Subcutaneous adipose tissue (tissue), 4 donors: ENCODE data around the gene STXBP1. TPM values are rescaled to one million over a fixed set of nuclear protein-coding genes. Genes with fewer than 3 reads are reported as not detected.

Experiments used
- total RNA-seq, 4 donors: library from RNA; depleted of rRNA; stranded (reverse); fragments of >200 nt; gene quantifications; one replicate each; pipeline ENCODE4 v1.1.0, GENCODE V29; 2016
- TF ChIP-seq, protein P1 (sequence below): fragments of 450-650 bp; IDR thresholded peaks from one replicate; pipeline ENCODE4 v1.5.1; 2016; ENCODE audit warnings: low read depth, mild to moderate bottlenecking, control low read depth, antibody characterized with exemption, moderate library complexity

The STXBP1 gene
- total RNA-seq, 4 donors from 2014 or later: 23.2 to 116 (median 69.3) TPM

DNA sequence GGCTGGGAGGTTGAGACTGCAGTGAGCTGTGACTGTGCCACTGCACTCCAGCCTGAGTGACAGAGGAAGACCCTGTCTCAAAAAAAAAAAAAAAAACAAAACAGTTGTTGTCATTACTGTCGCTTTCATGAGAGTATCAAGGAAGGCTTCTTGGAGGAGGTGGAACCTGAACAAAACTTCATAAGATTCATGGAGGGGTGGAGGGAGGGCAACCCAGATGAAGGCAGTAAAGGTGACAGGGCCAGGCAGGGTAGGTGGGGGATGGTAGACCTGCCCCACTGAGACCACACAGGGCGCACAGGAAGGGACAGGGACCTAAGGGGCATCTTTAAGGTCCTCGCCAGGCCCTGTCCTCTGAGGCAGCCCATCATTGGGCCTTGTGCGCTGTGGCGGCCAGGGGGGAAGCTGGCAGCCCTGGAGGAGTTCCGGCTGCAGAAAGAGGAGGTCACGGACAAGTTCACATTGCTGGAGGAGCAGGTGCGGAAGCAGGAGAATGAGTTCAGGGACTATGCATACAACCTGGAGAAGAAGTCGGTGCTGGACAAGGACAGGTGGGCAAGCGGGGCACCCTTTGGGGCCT lies 98.2 kb downstream of the STXBP1 start:
- TF ChIP-seq, protein P1, sequence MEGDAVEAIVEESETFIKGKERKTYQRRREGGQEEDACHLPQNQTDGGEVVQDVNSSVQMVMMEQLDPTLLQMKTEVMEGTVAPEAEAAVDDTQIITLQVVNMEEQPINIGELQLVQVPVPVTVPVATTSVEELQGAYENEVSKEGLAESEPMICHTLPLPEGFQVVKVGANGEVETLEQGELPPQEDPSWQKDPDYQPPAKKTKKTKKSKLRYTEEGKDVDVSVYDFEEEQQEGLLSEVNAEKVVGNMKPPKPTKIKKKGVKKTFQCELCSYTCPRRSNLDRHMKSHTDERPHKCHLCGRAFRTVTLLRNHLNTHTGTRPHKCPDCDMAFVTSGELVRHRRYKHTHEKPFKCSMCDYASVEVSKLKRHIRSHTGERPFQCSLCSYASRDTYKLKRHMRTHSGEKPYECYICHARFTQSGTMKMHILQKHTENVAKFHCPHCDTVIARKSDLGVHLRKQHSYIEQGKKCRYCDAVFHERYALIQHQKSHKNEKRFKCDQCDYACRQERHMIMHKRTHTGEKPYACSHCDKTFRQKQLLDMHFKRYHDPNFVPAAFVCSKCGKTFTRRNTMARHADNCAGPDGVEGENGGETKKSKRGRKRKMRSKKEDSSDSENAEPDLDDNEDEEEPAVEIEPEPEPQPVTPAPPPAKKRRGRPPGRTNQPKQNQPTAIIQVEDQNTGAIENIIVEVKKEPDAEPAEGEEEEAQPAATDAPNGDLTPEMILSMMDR: no peak

DNA sequence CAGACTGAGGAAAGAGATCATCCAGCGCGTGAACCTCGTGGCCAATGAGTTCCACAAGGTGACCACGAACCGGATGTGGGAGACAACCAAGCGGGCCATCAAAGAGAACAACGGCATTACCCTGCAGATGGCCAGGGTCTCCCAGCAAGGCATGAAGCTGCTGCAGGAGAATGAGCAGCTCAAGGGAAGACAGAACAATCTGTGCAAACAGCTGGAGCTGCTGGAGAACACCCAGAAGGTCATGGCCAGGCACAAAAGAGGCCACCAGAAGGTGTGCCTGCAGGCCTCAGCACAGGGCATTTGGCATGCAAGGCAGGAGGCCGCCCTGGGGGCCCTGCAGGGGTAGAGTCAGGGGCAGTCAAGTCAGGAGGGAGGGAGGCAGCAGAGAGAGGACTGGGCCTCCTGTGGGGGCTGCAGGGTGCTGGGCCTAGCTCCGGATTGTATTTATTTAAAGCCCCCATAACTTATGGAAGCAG lies 99.2 kb downstream of the STXBP1 start:
- TF ChIP-seq, protein P1: no peak

DNA sequence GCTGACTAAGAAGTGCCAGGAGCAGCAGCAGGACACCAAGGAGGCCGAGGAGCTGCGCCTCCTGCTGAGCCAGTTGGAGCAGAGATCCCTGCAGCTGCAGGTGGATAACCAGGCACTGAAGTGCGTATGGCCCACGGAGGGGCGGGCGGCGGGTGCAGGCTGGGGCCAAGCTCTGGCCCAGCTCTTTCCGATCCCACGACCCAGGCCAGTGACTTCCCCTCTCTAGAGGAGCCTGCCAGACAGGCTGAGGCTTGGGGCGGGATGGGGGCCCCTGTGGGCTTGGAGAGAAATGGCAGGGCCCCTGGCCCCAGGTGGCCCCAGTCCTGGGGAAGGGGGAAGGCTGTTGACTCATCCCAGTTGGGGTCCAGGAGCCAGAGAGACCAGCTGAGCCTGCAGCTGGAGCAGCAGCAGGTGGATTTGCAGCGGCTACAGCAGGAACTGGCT lies 99.8 kb downstream of the STXBP1 start:
- TF ChIP-seq, protein P1: no peak

DNA sequence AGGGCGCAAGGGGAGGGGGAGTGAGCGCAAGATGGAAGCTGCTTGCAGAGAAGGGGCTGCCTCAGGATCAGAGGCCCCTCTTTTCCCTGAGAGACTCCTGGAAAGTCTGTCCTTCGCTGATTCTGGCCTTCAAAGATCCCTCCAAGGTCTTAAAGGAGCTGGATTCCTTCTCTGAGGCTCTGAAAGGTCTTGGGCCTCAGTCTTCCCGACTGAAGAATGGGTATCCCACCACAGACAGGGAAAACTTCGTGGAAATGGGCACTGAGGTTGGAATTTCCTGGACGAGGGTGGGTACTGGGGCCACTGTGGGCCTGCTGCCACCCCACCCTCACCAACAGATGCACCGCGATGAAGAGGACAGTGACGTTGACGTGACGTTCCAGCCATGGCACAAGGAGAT lies 100.3 kb downstream of the STXBP1 start:
- TF ChIP-seq, protein P1: no peak

DNA sequence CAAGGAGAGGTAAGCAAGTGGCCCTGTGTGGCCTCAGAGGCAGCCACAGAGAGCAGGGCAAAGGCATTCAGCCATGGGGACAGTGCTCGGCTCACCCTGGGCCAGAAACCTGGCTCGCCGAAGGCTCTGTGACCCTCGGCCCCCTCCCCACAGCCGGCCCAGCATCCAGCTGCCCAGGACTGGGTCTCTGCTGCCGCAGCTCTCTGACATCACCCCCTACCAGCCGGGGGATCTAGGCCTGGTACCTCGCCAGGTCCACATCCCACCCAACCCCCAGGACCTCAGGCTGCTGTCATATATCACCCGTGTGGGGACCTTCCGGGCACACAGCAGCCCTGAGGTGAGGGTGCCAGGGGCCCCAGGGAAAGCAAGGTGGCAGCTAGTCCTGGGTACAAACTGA lies 100.8 kb downstream of the STXBP1 start:
- TF ChIP-seq, protein P1: no peak

DNA sequence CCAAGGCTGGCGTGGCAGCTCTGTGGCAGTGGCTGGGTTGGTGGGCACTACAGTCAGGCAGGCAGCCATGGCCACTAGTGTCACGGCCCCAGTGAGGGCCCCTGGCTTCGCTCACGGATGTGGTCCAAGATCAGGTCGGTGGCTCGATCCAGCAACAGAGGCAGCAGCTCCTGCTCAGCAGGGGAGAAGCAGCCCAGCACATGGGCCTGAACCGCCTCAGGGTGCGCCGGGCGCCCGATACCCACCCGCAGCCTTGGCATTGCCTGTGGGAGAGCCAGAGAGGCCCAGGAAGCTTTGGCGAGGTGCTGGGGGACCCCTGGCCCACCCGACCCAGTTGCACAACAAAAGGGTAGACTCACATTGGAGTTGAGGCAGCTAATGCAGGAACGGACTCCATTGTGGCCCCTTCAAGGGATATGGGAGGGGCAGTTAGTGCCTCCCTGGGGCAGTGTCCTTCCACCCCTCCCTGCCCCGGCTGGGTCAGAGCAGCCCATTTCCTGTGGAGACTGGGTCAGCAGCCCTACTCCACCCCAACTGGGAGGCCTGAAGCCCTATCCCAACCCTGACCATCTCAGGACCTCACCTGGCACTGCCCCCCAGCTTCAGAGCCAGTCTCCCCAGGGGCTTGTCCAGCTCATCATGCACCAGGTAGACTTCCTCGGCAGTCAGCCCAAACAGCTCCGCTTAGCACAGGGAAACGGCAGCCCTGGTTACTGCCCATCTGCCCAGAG lies 102.1 kb downstream of the STXBP1 start:
- TF ChIP-seq, protein P1: no peak

DNA sequence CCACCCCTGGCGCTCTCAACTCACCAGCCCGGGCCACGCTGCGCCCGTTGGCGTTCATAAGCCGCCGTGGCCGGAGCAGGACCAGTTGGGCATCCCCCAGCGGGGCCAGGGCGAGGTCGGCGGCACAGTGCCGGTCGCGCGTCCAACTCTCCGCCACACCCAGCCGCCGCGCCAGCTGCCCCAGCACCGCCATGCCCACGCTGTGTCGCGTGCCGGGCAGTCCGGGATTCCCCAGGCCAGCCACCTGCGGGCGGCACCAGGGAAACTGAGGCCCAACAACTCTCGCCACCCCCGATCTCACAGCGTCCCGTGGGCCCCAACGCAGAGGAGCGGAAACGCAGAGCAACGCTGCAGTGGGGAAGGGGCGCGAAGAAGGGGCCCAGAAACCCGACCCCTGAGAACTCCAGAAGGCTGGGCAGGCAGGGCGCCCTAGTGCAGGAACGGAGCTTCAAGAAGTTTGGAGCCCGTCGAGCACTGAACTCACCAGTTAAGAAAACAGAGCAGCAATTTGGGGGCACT lies 102.9 kb downstream of the STXBP1 start:
- TF ChIP-seq, protein P1: no peak
